ENCODE results near the gene ANKRD34C.

ANKRD34C gene

GRCh38 chr15:79282371-79283251, at the start of gene ANKRD34C:
Gene ANKRD34C (plus strand): TSS chr15:79282722. CDS start chr15:79293285, 10,563 bp downstream.
- DNase-seq (ENCODE audit: low read depth) = no peak

GRCh38 chr15:79233236-79233635, 49.3 kb upstream of the ANKRD34C start:
- no peak for DNase-seq (ENCODE audit: low read depth)

- DNase-seq (ENCODE audit: low read depth) = no peak
Observed at GRCh38 chr15:79240036-79240435, 42.5 kb upstream of the ANKRD34C start.

GRCh38 chr15:79243723-79244122, 38.8 kb upstream of the ANKRD34C start:
- DNase-seq (ENCODE audit: low read depth) = no peak

- no peak for DNase-seq (ENCODE audit: low read depth)
Observed at GRCh38 chr15:79244876-79245275, 37.6 kb upstream of the ANKRD34C start.

GRCh38 chr15:79248183-79248582, 34.3 kb upstream of the ANKRD34C start:
- no peak for DNase-seq (ENCODE audit: low read depth)

- DNase-seq (ENCODE audit: low read depth) = no peak
Observed at GRCh38 chr15:79257454-79257853, 25.1 kb upstream of the ANKRD34C start.

- DNase-seq (ENCODE audit: low read depth) = no peak
Observed at GRCh38 chr15:79261836-79262235, 20.7 kb upstream of the ANKRD34C start.

GRCh38 chr15:79265167-79265566, 17.4 kb upstream of the ANKRD34C start:
- no peak for DNase-seq (ENCODE audit: low read depth)

- no peak for DNase-seq (ENCODE audit: low read depth)
Observed at GRCh38 chr15:79265987-79266579, 16.4 kb upstream of the ANKRD34C start.

GRCh38 chr15:79283252-79284048, 928 bp downstream of the ANKRD34C start:
- no peak for DNase-seq (ENCODE audit: low read depth)

GRCh38 chr15:79290642-79291275, 8.2 kb downstream of the ANKRD34C start:
- no peak for DNase-seq (ENCODE audit: low read depth)

GRCh38 chr15:79292011-79292410, 9.5 kb downstream of the ANKRD34C start:
- no peak for DNase-seq (ENCODE audit: low read depth)

- DNase-seq (ENCODE audit: low read depth) = no peak
Observed at GRCh38 chr15:79294075-79294474, 11.6 kb downstream of the ANKRD34C start.

GRCh38 chr15:79296583-79296982, 14.1 kb downstream of the ANKRD34C start:
- no peak for DNase-seq (ENCODE audit: low read depth)

GRCh38 chr15:79299126-79299840, 16.8 kb downstream of the ANKRD34C start:
- no peak for DNase-seq (ENCODE audit: low read depth)

GRCh38 chr15:79299841-79300235, 17.3 kb downstream of the ANKRD34C start:
- DNase-seq (ENCODE audit: low read depth) = no peak

GRCh38 chr15:79307251-79307650, 24.7 kb downstream of the ANKRD34C start:
- DNase-seq (ENCODE audit: low read depth) = no peak

GRCh38 chr15:79308874-79309273, 26.4 kb downstream of the ANKRD34C start:
- DNase-seq (ENCODE audit: low read depth) = no peak

GRCh38 chr15:79310612-79310984, 28.1 kb downstream of the ANKRD34C start:
- no peak for DNase-seq (ENCODE audit: low read depth)

All from non-pigmented ciliary epithelial cell (primary cell).